ENCODE data around the gene TNNC1.
A peak's percentile ranks its signal among the peaks of the same experiment; 100 is the strongest.

The TNNC1 gene

GRCh38 chr3:52456800-52457183, 3.0 kb upstream of the TNNC1 start:
- no peak for DNase-seq

DNA sequence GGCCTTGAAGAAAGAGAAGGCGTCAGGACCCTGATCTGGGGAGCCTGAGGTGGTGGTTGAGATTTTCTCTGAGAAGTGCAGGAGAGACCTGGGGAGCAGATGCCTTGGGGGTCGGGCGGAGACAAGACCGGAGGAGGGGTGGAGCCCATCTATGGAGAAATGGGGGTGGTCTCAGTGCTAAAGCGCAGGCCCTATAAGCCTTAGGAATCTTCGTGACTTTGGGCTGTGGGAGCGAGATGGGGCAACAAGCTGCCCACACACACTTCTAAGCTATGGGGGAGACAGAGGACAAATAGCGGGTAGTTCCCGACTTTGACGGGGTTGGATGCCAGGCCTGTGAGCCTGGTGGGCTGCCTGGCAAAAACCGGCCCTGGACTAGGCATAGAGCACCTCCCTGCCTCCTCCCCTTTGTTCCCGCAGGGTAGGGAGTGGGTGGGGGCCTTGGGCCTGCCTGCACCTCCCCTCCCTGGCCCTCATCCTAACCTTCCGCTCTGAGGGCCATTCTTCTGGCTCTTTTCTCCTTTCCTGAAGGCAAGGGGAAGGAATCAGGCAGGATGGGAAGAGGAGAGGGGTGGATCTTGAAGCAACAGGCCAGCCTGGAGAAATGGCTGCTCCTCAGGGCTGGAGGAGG, 2.4 kb upstream of the TNNC1 start:
- peak; percentile 39 to 44 for DNase-seq

DNA sequence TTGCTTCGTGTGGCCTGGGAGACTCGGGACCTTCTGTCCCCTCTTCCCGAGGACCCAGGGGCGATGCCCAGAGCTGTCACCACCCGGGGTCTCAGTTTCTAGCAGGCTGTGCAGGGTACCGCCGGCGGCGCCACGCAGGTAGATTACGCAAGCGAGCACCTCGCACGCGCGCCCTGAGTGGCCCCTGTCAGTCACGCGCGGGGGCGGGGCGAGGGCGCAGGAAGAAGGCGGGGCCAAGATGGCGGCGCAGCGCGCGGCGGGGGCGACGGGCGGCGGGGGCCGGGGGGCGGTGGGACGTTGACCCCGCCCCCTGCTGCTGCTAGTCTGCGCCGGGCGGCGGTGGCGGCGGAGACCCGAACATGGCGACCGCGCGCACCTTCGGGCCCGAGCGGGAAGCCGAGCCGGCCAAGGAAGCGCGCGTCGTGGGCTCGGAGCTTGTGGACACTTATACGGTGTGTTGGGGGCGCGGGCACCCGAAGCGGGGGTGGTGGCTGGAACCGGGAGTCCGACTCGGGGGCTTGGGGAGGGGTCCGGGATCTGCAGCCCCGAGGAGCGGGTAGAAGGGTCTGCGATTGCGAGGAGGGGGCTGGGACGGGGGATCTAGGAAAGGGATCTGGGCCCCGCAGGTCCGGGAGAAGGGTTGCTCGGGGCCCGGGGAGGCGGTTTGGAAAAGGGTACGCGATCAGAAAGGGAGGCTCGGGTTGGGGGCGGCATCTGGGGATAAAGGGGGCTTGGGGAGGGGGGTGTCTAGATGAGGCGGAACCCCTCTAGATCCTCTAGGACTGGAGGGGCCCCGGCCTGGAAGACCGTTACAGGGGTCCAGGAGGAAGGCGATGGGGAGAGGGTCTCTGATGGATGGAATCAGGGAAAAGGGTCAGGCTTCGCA, 1.7 kb upstream of the TNNC1 start, which contains the start of gene NISCH:
Gene NISCH (plus strand): TSS at position 322 of the 886 bp plus-strand sequence. CDS start 38 bp downstream, at position 360.
- DNase-seq: peak; percentile 98 to 99

- DNase-seq: no peak
Observed at GRCh38 chr3:52454938-52455282, 1.1 kb upstream of the TNNC1 start.

GRCh38 chr3:52454250-52454937, 553 bp upstream of the TNNC1 start:
- DNase-seq: peak; percentile 34 to 45

DNA sequence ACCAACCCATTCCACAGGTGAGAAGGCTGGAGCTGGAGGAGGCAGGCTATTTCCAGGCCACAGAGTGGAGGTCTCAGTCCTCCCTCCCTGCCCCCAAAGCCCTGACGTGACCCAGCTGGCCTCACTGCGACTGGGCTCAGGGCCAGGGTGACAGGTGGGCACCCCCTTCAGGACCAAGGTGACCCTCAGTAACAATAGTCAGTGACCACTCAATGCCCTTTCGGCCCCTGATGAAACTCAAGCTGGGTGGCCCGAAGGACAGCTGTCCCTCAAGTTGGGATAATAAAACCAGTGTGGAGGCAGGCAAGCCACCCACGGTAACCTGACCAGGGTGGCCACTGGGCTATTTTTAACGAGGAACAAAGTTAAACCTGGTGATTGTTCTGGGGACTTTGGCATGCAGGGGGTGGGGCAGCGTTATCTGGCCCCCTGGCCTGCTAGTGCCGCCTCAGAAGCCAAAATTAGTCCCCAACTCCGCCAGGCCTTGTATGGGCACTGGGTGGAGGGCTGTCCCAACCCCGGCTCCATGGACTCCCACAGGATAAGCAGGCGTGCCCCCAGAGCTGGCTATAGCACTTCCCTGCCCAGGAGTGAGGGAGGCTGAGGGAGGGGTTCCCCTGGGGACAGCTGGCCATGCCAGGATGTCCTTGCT, 1.1 kb downstream of the TNNC1 start:
- no peak for DNase-seq

DNA sequence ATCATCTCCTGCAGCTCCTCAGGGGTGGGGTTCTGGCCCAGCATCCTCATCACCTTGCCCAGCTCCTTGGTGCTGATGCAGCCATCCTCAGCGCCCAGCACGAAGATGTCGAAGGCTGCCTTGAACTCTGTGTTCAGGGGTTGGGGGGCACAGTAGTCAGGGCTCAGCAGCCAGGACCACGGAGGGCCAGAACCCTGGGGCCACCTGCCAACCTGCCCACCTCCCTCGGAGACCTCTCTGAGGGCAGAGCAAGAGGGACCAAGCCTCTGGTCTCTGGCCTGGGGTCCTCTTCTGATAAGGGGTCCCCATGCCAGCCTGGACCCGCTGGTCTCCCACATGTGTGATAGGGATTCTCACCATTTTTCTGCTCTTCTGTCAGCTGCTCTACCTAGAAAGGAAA, 1.7 kb downstream of the TNNC1 start:
- DNase-seq: no peak

GRCh38 chr3:52451237-52452083, 2.4 kb downstream of the TNNC1 start:
- DNase-seq: no peak

- no peak for DNase-seq
Observed at GRCh38 chr3:52450489-52451236, 3.2 kb downstream of the TNNC1 start.

DNA sequence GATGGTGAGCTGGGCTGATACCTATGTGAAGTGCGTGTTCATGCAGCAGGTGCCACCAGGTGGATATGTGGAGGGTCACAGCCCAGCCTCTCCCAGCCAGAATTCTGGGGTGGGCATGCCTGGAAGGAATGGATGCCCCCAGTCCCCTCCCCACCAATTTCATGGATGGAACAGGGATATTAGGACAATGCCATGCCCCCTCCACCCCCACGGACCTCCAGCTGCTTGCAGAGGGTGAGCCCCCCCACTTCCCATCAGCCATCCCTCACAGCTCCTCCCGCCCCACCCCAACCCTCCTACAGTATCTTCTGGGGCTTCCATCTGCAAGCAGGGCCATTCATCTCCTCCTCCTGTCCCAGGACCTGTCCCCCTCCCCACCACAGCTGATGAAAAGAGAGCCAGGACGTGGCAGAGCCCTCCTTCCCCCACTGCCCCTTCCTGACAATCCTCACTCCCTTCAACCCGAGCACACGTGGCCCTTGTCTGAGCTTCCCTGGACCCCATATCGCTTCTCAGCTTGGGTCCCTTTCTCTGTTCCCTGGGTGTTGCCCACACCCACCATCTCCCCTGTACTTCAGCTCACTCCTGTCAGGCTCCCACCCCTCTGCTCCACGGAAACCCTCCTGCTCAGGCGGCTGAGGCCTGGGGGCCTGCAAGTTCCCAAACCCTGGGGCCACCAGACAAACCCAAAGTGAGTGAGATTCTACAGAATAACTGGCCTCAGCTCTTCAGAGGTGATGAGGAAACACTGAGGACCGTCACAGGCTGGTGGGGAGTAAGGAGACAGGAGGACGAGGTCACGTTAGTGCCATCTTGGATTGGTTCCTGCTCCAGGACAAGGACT, 6.1 kb downstream of the TNNC1 start:
- no peak for DNase-seq

GRCh38 chr3:52446631-52447511, 7.0 kb downstream of the TNNC1 start:
- DNase-seq: peak; percentile 85 to 87

GRCh38 chr3:52446042-52446441, 7.8 kb downstream of the TNNC1 start:
- no peak for DNase-seq

DNA sequence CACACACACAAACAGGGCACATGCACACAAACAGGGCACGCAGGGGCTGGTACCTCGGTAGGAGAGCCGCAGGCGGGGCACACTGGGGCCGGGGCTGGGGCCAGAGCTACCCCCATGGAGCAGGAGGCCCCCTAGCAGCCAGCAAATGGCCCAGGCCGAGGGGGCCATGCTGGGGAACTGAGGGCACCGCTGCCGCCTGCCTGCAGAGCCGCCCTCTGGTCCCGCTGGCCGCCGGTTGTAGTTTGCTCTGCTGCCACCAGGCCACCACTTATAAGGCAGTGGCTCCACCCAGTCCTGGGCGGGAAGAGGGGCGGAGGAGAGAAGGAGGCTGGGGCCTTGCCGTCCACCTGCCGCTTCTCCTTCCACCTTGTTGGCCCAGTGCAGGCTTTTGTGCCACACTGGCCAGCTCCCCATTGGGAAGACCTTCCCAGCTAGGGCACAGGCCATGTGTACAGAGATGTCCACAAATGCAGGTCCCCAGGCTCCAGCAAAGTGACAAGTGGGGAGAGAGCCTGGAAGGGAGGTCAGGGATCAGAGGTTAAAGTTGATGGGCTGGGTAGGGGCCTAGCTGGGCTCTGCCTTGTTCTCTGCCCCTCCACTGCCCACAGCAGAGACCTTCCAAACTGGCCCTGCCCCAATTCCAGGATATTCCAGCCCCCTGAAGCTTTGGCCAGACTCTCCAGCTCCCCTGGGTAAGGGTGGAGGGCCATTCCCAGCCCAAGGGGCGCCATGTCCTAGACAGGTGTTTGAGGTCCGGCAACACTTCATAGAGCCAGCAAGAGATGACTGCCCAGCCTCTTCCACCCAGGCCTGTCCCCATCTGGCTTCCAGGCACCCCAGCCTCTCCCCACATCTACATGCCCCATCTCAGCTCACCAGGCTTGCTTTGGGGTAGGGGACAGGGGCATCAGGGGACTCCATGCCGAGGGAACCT, 8.7 kb downstream of the TNNC1 start, which contains the start of gene SEMA3G:
Gene SEMA3G (minus strand): TSS at position 244 of the 934 bp plus-strand sequence. CDS start 76 bp downstream, at position 168.
- peak; percentile 86 to 88 for DNase-seq

- DNase-seq: no peak
Observed at GRCh38 chr3:52443791-52444687, 9.8 kb downstream of the TNNC1 start.

- no peak for DNase-seq
Observed at GRCh38 chr3:52443268-52443610, 10.6 kb downstream of the TNNC1 start.

DNA sequence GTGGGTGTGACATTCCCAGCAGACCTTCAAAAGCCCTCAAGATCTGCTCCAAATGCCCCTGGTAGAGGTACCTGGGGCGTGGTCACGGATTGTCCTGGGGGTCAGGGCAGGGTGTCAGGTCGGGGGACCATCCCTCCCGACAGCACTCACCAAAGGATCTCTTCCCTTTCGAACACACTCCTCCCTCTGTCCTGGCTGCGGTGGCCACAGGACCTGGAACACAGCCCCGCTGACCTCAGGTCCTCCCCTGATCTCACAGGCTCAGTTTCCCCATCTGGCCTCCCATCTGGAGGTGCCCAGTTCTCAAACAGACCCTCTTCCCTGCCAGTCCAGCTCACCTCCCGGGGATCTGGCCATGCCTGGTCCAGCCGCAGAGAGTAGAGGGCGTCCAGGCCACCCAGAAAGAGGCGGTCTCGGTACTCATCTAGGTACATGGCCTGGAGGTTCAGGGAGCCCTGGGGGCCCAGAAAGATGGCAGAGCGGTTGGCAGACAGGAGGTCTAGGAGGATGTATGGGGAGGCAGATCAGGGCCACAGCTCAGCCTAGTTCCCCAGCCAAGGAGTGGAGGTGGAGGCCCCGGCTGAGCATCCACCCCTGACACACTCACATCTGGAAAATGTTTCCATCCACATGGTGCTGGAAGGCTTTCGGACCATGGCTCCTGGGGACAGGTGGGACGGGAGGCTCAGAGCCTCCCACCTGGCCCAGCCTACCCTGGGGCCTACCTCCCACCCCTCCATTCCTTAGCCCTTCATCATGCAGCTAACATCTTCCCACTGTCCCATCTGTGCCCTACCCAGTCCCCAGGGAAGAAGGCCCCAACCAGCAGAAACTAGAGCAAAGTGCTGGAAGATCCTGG, 11.2 kb downstream of the TNNC1 start:
- DNase-seq: no peak

All from activated T-cell treated with anti-CD3 and anti-CD28 coated beads, Interleukin-2, amount 50 U/mL, for 48 hours (primary cell).